ENCODE measurements around the gene OSMR. TPM values are rescaled to one million over a fixed set of nuclear protein-coding genes. Genes with fewer than 3 reads are reported as not detected.
A peak's percentile ranks its signal among the peaks of the same experiment; 100 is the strongest.

OSMR gene
- total and polyA plus RNA-seq, 2 donors (not counting 3 experiments of a cell fraction or from before 2014, with no cell fraction given): 6.1 to 19.7 TPM

- no peak overlapping the region for H3K4me2 ChIP-seq (ENCODE audit: insufficient read depth, low read length)
- H3K9ac ChIP-seq (replicated peaks; ENCODE audit: extremely low read depth, insufficient read depth, low read length): no peak overlapping the region
- H3K4me1 ChIP-seq (ENCODE audit: control insufficient read depth, extremely low read depth, insufficient read depth, low read length): no peaks in the 10 kb centered on the region
- H3K36me3 ChIP-seq (ENCODE audit: control insufficient read depth in 2 of 2, extremely low read depth in 1 of 2, insufficient read depth in 2 of 2, low read length in 2 of 2): no peaks in the 10 kb centered on the region
- peaks cover 0 to 3% of the 10 kb centered on the region in 2 experiments for H3K27me3 ChIP-seq (ENCODE audit: control insufficient read depth in 2 of 2, insufficient read depth in 2 of 2, low read length in 2 of 2)
- H3K4me3 ChIP-seq (replicated peaks in 1 of 3; ENCODE audit: insufficient read depth in 1 of 3, low read depth in 1 of 3, low read length in 3 of 3): no peak overlapping the region
- no TSS peak for BruUV-seq (replicated peaks)
- CTCF ChIA-PET: interaction anchor here (0.5 to 3.6 kb wide), 34 partner anchors 8 to 713 kb away, joined by 3 to 41 read pairs (median 4); no protein-coding TSS in a partner anchor
- DNase-seq (ENCODE audit: low read depth, low spot score): peak; percentile 65
- H4K20me1 ChIP-seq (replicated peaks; ENCODE audit: control insufficient read depth, extremely low read depth, insufficient read depth, low read length): no peaks in the 10 kb centered on the region
- dilution Hi-C loops (cut with MboI; ENCODE audit: extremely low pct_ligation_motif_present, low sequenced_read_pairs): no loop called here
- H2AFZ ChIP-seq (ENCODE audit: low read depth, low read length): no peak overlapping the region
- POLR2A ChIA-PET: no interaction called here
- H3K9me3 ChIP-seq (replicated peaks; ENCODE audit: control insufficient read depth, insufficient read depth, low read length): no peaks in the 10 kb centered on the region
- peak; percentile 85 for FAIRE-seq
- TF ChIP-seq POLR2AphosphoS5 (IDR thresholded peaks at IDR 0.05; ENCODE audit: insufficient read depth, low read depth, low read length) (no peak), CTCF (IDR thresholded peaks at IDR 0.05; ENCODE audit: extremely low read depth in 1 of 2, insufficient read depth in 1 of 2, low read depth in 1 of 2, low read length in 2 of 2) (peak; percentile 87 to 88)
- H3K27ac ChIP-seq (ENCODE audit: insufficient read depth, low read depth, low read length): no peak overlapping the region
- H3K79me2 ChIP-seq (ENCODE audit: control insufficient read depth, insufficient read depth, low read length): no peaks in the 10 kb centered on the region
- intact Hi-C loops (cut with micrococcal nuclease): loop anchor here (1.0 to 10.0 kb wide), 9 partner anchors 77 to 713 kb away; partner anchors contain the start of gene LIFR
- H3K9me1 ChIP-seq (replicated peaks; ENCODE audit: control insufficient read depth, extremely low read depth, insufficient read depth, low read length): no peaks in the 10 kb centered on the region
These were observed 76.4 kb downstream of the OSMR start for GRCh38 chr5:38922199-38922598.

- H3K27ac ChIP-seq (ENCODE audit: insufficient read depth, low read depth, low read length): no peak overlapping the region
- DNase-seq (ENCODE audit: low read depth, low spot score): no peak
- H3K4me2 ChIP-seq (ENCODE audit: insufficient read depth, low read length): no peak overlapping the region
- no peaks in the 10 kb centered on the region for H3K79me2 ChIP-seq (ENCODE audit: control insufficient read depth, insufficient read depth, low read length)
- ChIA-PET CTCF (interaction anchor here (0.7 to 1.8 kb wide), 4 partner anchors 10 to 482 kb away, joined by 3 to 6 read pairs (median 4); no protein-coding TSS in a partner anchor), POLR2A (no interaction called here)
- no TSS peak for BruUV-seq (replicated peaks)
- TF ChIP-seq FOS (IDR thresholded peaks at IDR 0.05; ENCODE audit: borderline replicate concordance, insufficient read depth, low read length): no peak
- no peak for TF ChIP-seq MAX (IDR thresholded peaks at IDR 0.05; ENCODE audit: insufficient read depth, insufficient read length)
- no peak for TF ChIP-seq GATA2 (IDR thresholded peaks at IDR 0.05; ENCODE audit: insufficient read depth, insufficient read length, low read depth, low read length)
- H3K9ac ChIP-seq (replicated peaks; ENCODE audit: extremely low read depth, insufficient read depth, low read length): no peak overlapping the region
- no peak for FAIRE-seq
- H3K27me3 ChIP-seq (ENCODE audit: control insufficient read depth in 2 of 2, insufficient read depth in 2 of 2, low read length in 2 of 2): no peaks in the 10 kb centered on the region
- no peaks in the 10 kb centered on the region for H4K20me1 ChIP-seq (replicated peaks; ENCODE audit: control insufficient read depth, extremely low read depth, insufficient read depth, low read length)
- H3K9me3 ChIP-seq (replicated peaks; ENCODE audit: control insufficient read depth, insufficient read depth, low read length): no peaks in the 10 kb centered on the region
- dilution Hi-C loops (cut with MboI; ENCODE audit: extremely low pct_ligation_motif_present, low sequenced_read_pairs) (no loop called here), intact Hi-C loops (cut with micrococcal nuclease) (loop anchor here (2.0 to 10.0 kb wide), 5 partner anchors 112 to 715 kb away; partner anchors contain the start of gene LIFR)
- no peak overlapping the region for H2AFZ ChIP-seq (ENCODE audit: low read depth, low read length)
- no peak overlapping the region for H3K4me3 ChIP-seq (replicated peaks in 1 of 3; ENCODE audit: insufficient read depth in 1 of 3, low read depth in 1 of 3, low read length in 3 of 3)
- no peaks in the 10 kb centered on the region for H3K36me3 ChIP-seq (ENCODE audit: control insufficient read depth in 2 of 2, extremely low read depth in 1 of 2, insufficient read depth in 2 of 2, low read length in 2 of 2)
- H3K9me1 ChIP-seq (replicated peaks; ENCODE audit: control insufficient read depth, extremely low read depth, insufficient read depth, low read length): no peaks in the 10 kb centered on the region
- no peaks in the 10 kb centered on the region for H3K4me1 ChIP-seq (ENCODE audit: control insufficient read depth, extremely low read depth, insufficient read depth, low read length)
These were observed 78.0 kb downstream of the OSMR start for GRCh38 chr5:38923661-38924451.
